ENCODE data around the gene GPC5. TPM values are rescaled to one million over a fixed set of nuclear protein-coding genes. Genes with fewer than 3 reads are reported as not detected.

Gene GPC5
- total and polyA plus RNA-seq, 2 of the 13 experiments (the other 11 are each of a cell fraction or from before 2014, with no cell fraction given): 0.02 to 0.07 TPM

- no peak for TF ChIP-seq KIAA2018 (CRISPR knock-in tag; IDR thresholded peaks at IDR 0.05; ENCODE audit: borderline replicate concordance)
These were observed 165.4 kb downstream of the GPC5 start (continued) for GRCh38 chr13:91563799-91564198.

- FAIRE-seq: no peak
- no peak overlapping the region for H3K9ac ChIP-seq (ENCODE audit: insufficient read depth, low read depth, low read length)
- H3K79me2 ChIP-seq (ENCODE audit: insufficient read depth, low read length): no peaks in the 10 kb centered on the region
- H3K4me3 ChIP-seq (replicated peaks in 1 of 3; ENCODE audit: insufficient read depth in 1 of 3, low read depth in 2 of 3, low read length in 3 of 3): no peak overlapping the region
- no peak for DNase-seq (ENCODE audit: low spot score)
- in situ Hi-C loops (cut with HindIII; ENCODE audit: extremely low pct_ligation_motif_present, low pct_unique_long_range_greater_than_20kb): no loop called here
- no peaks in the 10 kb centered on the region for H3K27me3 ChIP-seq (ENCODE audit: control insufficient read depth in 1 of 2, insufficient read depth in 2 of 2, low read length in 2 of 2)
- TF ChIP-seq ZNF34 (CRISPR knock-in tag; IDR thresholded peaks at IDR 0.05; ENCODE audit: borderline replicate concordance) (no peak), ZNF10 (CRISPR knock-in tag; IDR thresholded peaks at IDR 0.05; ENCODE audit: borderline replicate concordance, low read depth) (no peak), ZKSCAN8 (CRISPR knock-in tag; IDR thresholded peaks at IDR 0.05; ENCODE audit: borderline replicate concordance) (no peak), DR1 (CRISPR knock-in tag; IDR thresholded peaks at IDR 0.05) (no peak), KIAA2018 (CRISPR knock-in tag; IDR thresholded peaks at IDR 0.05; ENCODE audit: borderline replicate concordance) (no peak)
- ChIA-PET POLR2A (no interaction called here), CTCF (ENCODE audit: low intra/inter-chr PET ratio, low total read pairs) (no interaction called here)
- BruUV-seq (replicated peaks): no TSS peak
- no peak overlapping the region for H3K27ac ChIP-seq (ENCODE audit: extremely low read length, insufficient read depth, low read length)
- intact Hi-C loops (cut with micrococcal nuclease; ENCODE audit: unreplicated experiment): no loop called here
- H3K9me3 ChIP-seq (ENCODE audit: low read length): no peaks in the 10 kb centered on the region
- H4K20me1 ChIP-seq (ENCODE audit: insufficient read depth, low read length): no peaks in the 10 kb centered on the region
- no peaks in the 10 kb centered on the region for H3K36me3 ChIP-seq (replicated peaks in 1 of 2; ENCODE audit: control insufficient read depth in 1 of 2, insufficient read depth in 2 of 2, low read length in 2 of 2)
- no peak overlapping the region for H3K4me2 ChIP-seq (ENCODE audit: low read depth, low read length)
- WGBS (ENCODE audit: low lambda C conversion rate): 1% methylated on average over 4 of the region's 4 CpGs
- no peaks in the 10 kb centered on the region for H3K4me1 ChIP-seq (ENCODE audit: insufficient read depth, low read length)
- no peak overlapping the region for H2AFZ ChIP-seq (ENCODE audit: low read length)
- no peak for ATAC-seq
These were observed 166.0 kb downstream of the GPC5 start for GRCh38 chr13:91564396-91564795.

All from HepG2 (cell line).